ENCODE measurements around the gene PPP1R12B. TPM values are rescaled to one million over a fixed set of nuclear protein-coding genes. Genes with fewer than 3 reads are reported as not detected.
"Not testable (repeated sequence)": the region's sequence is repeated elsewhere in the genome, so short reads cannot be mapped to it uniquely, and the experiment has no call there.

PPP1R12B gene
- total and polyA plus RNA-seq, 4 donors = 4.0 to 31.6 (median 9.7) TPM

DNA sequence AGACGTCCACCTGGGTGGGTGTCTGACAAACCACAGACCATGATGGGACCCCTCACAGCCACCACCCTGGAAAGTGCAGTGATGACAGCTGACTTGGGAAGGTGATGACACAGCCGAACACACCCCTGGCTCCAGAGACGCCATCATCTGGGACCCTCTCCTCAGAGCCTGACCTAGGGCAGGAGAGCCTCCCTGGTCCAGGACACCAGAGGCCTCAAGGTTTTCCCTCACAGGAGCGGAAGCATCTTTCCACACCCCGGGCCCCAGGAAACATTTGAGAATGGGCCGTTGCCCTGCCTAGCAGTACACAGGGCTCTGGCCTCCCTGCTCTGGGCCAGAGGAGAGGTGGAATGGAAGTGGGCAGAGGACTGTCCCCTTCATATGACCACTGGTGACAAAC, 282.0 kb downstream of the PPP1R12B start:
- H3K9me3 ChIP-seq (ENCODE audit: control insufficient read depth in 4 of 4, low read length in 3 of 4) = no peaks in the 10 kb centered on the region
- no peak overlapping the region for H3K27ac ChIP-seq (ENCODE audit: low read depth in 1 of 2, low read length in 2 of 2)
- H3K4me3 ChIP-seq (ENCODE audit: low read depth in 1 of 3, low read length in 3 of 3) = no peak overlapping the region
- 75% methylated on average over 6 of the region's 6 CpGs for WGBS
- no peak for DNase-seq (ENCODE audit: low spot score)
- TF ChIP-seq RXRA (IDR thresholded peaks at IDR 0.05) = no peak
- TF ChIP-seq ZBTB33 (IDR thresholded peaks at IDR 0.05) = no peak
- TF ChIP-seq NR2F2 (IDR thresholded peaks at IDR 0.05) = no peak
- H3K9ac ChIP-seq (ENCODE audit: low read depth in 1 of 2, low read length in 2 of 2) = no peak overlapping the region
- no peaks in the 10 kb centered on the region for H3K36me3 ChIP-seq (ENCODE audit: control insufficient read depth in 4 of 4, insufficient read depth in 3 of 4, low read depth in 1 of 4, low read length in 3 of 4)
- peaks cover 0 to 8% (median 0%) of the 10 kb centered on the region in 4 donors for H3K4me1 ChIP-seq (ENCODE audit: control insufficient read depth in 4 of 4, insufficient read depth in 4 of 4, low read length in 3 of 4)
- H3K27me3 ChIP-seq (ENCODE audit: control insufficient read depth in 4 of 4, insufficient read depth in 4 of 4, low read length in 3 of 4) = peaks cover 0 to 4% (median 0%) of the 10 kb centered on the region in 4 donors

DNA sequence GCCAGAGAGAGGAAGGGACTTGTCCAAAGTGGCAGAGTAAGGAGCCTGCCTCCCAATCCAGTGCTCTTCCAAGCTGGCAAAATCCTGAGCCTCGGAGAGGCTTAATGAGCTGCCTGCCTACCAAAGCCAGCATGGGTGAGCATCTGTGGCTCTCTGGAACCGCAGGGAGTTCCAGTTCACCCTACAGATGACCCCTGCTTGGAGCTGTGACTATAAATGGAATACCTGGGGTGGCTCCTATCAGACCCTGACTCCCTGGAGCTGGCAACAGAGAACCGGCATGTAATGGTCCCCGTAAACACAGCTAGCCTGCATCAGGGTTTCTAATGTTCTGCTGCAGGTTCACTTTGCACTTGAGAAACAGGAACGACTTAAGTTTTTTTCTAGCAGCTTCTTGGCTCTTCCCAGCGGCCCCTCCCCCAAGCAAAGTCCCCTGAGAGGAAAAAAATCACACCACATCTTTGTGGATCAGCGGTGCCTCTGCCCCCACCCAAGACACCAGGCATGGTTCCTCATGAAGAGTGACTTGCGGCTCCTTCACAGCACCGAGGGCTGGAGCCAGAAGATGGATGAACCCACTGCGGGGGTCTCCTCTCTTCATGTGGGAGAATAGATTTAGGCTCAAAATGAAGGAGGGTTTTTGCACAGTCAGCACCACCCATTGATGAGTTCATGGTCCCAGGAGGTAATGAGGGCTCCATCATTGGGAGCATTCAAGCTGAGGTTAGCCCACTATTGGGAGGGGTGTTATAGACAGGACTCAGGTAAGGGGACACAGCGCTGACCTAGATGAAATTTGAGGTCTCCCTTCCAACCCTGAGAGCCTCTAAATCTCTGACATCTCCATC, 282.8 kb downstream of the PPP1R12B start:
- H3K9me3 ChIP-seq (ENCODE audit: control insufficient read depth in 4 of 4, low read length in 3 of 4) = no peaks in the 10 kb centered on the region
- H3K9ac ChIP-seq (ENCODE audit: low read depth in 1 of 2, low read length in 2 of 2) = no peak overlapping the region
- peaks cover 0 to 8% (median 0%) of the 10 kb centered on the region in 4 donors for H3K4me1 ChIP-seq (ENCODE audit: control insufficient read depth in 4 of 4, insufficient read depth in 4 of 4, low read length in 3 of 4)
- H3K36me3 ChIP-seq (ENCODE audit: control insufficient read depth in 4 of 4, insufficient read depth in 3 of 4, low read depth in 1 of 4, low read length in 3 of 4) = no peaks in the 10 kb centered on the region
- DNase-seq (ENCODE audit: low spot score) = no peak
- H3K27me3 ChIP-seq (ENCODE audit: control insufficient read depth in 4 of 4, insufficient read depth in 4 of 4, low read length in 3 of 4) = peaks cover 0 to 4% (median 0%) of the 10 kb centered on the region in 4 donors
- no peak overlapping the region for H3K4me3 ChIP-seq (ENCODE audit: low read depth in 1 of 3, low read length in 3 of 3)
- H3K27ac ChIP-seq (ENCODE audit: low read depth in 1 of 2, low read length in 2 of 2) = no peak overlapping the region
- no peak for TF ChIP-seq JUND (IDR thresholded peaks at IDR 0.05)
- no peak for TF ChIP-seq HNF4A (conservative IDR thresholded peaks at IDR 0.05)
- 60% methylated on average over 11 of the region's 11 CpGs for WGBS

DNA sequence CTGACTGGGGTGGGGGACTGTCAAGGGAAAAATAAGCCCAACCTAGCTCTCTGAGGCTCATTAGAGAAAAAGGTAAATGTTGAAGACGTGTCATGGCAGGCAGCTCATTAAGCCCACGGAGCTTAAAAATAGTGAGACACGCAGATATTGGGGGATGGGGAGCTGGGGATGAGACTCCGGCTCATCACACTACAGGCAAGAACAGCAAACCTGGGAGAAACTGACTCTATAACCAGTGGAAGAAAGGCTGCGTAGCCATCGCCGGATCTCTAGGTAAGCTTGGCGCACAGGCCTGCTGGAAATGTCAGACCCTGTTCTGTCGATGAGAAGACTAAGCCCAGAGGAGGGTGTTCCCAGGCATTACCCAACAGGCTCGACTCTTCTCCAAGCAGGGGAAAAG, 283.7 kb downstream of the PPP1R12B start:
- peaks cover 0 to 6% (median 0%) of the 10 kb centered on the region in 4 donors for H3K27me3 ChIP-seq (ENCODE audit: control insufficient read depth in 4 of 4, insufficient read depth in 4 of 4, low read length in 3 of 4)
- WGBS = 84% methylated on average over 10 of the region's 10 CpGs
- DNase-seq (ENCODE audit: low spot score) = no peak

DNA sequence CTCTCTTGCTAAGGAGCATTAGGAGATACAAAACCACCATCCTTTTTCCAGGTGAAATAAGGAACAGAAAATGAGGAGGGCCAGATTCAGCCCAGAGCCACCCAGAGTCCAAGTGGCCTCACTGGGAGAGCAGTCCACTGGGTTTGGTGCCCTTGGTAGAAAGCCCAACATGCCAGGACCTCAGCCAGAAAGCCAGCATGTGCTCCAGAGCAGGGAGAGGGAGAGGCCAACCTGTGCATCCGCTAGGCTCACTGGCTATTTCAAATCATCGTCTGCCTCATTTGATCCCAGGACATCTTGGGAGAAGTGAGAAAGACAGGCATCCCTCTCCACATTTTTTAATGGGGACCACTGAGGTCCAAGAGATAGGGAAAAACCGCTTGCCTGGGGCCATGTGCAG, 287.7 kb downstream of the PPP1R12B start:
- not testable (repeated sequence) for H3K9ac ChIP-seq (ENCODE audit: low read depth in 1 of 2, low read length in 2 of 2)
- 51% methylated on average over 3 of the region's 3 CpGs for WGBS
- peaks cover 0 to 12% (median 0%) of the 10 kb centered on the region in 4 donors for H3K27me3 ChIP-seq (ENCODE audit: control insufficient read depth in 4 of 4, insufficient read depth in 4 of 4, low read length in 3 of 4)

More for the DNA sequence above, 283.7 kb downstream of the PPP1R12B start:
- Histone ChIP-seq H3K36me3 (ENCODE audit: control insufficient read depth in 4 of 4, insufficient read depth in 3 of 4, low read depth in 1 of 4, low read length in 3 of 4) (no peaks in the 10 kb centered on the region), H3K4me3 (ENCODE audit: low read depth in 1 of 3, low read length in 3 of 3) (no peak overlapping the region), H3K27ac (ENCODE audit: low read depth in 1 of 2, low read length in 2 of 2) (no peak overlapping the region), H3K9ac (ENCODE audit: low read depth in 1 of 2, low read length in 2 of 2) (no peak overlapping the region), H3K4me1 (ENCODE audit: control insufficient read depth in 4 of 4, insufficient read depth in 4 of 4, low read length in 3 of 4) (peaks cover 0 to 5% (median 0%) of the 10 kb centered on the region in 4 donors), H3K9me3 (ENCODE audit: control insufficient read depth in 4 of 4, low read length in 3 of 4) (no peaks in the 10 kb centered on the region)
- TF ChIP-seq RAD21 (IDR thresholded peaks at IDR 0.05) (no peak), JUND (IDR thresholded peaks at IDR 0.05) (no peak), NR2F2 (IDR thresholded peaks at IDR 0.05) (no peak), RXRA (IDR thresholded peaks at IDR 0.05) (no peak), FOXA2 (IDR thresholded peaks at IDR 0.05) (no peak)
- TF ChIP-seq, protein P1, sequence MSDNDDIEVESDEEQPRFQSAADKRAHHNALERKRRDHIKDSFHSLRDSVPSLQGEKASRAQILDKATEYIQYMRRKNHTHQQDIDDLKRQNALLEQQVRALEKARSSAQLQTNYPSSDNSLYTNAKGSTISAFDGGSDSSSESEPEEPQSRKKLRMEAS (IDR thresholded peaks at IDR 0.05) = no peak

GRCh38 chr1:202637321-202638018, 289.0 kb downstream of the PPP1R12B start:
- H3K27ac ChIP-seq (ENCODE audit: low read depth in 1 of 2, low read length in 2 of 2); DNase-seq (ENCODE audit: low spot score); H3K9me3 ChIP-seq (ENCODE audit: control insufficient read depth in 4 of 4, low read length in 3 of 4); H3K4me3 ChIP-seq (ENCODE audit: low read depth in 1 of 3, low read length in 3 of 3); H3K36me3 ChIP-seq (ENCODE audit: control insufficient read depth in 4 of 4, insufficient read depth in 3 of 4, low read depth in 1 of 4, low read length in 3 of 4); H3K9ac ChIP-seq (ENCODE audit: low read depth in 1 of 2, low read length in 2 of 2); H3K4me1 ChIP-seq (ENCODE audit: control insufficient read depth in 4 of 4, insufficient read depth in 4 of 4, low read length in 3 of 4): not testable (repeated sequence)
- H3K27me3 ChIP-seq (ENCODE audit: control insufficient read depth in 4 of 4, insufficient read depth in 4 of 4, low read length in 3 of 4) = peaks cover 0 to 10% (median 2%) of the 10 kb centered on the region in 4 donors
- WGBS = 65% methylated on average over 16 of the region's 16 CpGs

More for the DNA sequence above, 287.7 kb downstream of the PPP1R12B start:
- H3K9me3 ChIP-seq (ENCODE audit: control insufficient read depth in 4 of 4, low read length in 3 of 4); DNase-seq (ENCODE audit: low spot score); H3K27ac ChIP-seq (ENCODE audit: low read depth in 1 of 2, low read length in 2 of 2); H3K36me3 ChIP-seq (ENCODE audit: control insufficient read depth in 4 of 4, insufficient read depth in 3 of 4, low read depth in 1 of 4, low read length in 3 of 4); H3K4me1 ChIP-seq (ENCODE audit: control insufficient read depth in 4 of 4, insufficient read depth in 4 of 4, low read length in 3 of 4); H3K4me3 ChIP-seq (ENCODE audit: low read depth in 1 of 3, low read length in 3 of 3): not testable (repeated sequence)

All from liver (tissue), 9 donors.